Lower leg skin (tissue), 4 donors: Measurements from ENCODE around the gene MYL7. TPM values are rescaled to one million over a fixed set of nuclear protein-coding genes. Genes with fewer than 3 reads are reported as not detected.

Experiments
- DNase-seq, 2 donors: peaks; one replicate each; pipeline ENCODE4 v3.0.0-alpha.2; 2019; ENCODE audit warnings: low spot score in 2 of 2
- H3K4me3 ChIP-seq: fragments of 200-600 bp; sonication (generic); 2 replicates; pipeline ENCODE4 v1.5.1; 2017; ENCODE audit warnings: mild to moderate bottlenecking, low read depth; ENCODE audit not compliant: poor library complexity, severe bottlenecking
- CTCF ChIP-seq, 3 donors: fragments of 450-650 bp; IDR thresholded peaks; one replicate each; pipeline ENCODE4 v1.5.1; 2016; ENCODE audit warnings: antibody characterized with exemption in 3 of 3, mild to moderate bottlenecking in 3 of 3, moderate library complexity in 2 of 3
- POLR2A ChIP-seq, 2 donors: fragments of 450-650 bp; IDR thresholded peaks; one replicate each; pipeline ENCODE4 v1.6.1; 2016 to 2017; ENCODE audit warnings: antibody characterized with exemption in 2 of 2, mild to moderate bottlenecking in 1 of 2, moderate library complexity in 1 of 2
- WGBS, 2 donors: methylation state at CpG; one replicate each; pipeline ENCODE4 v1.1.5; 2018; 5-methylcytosine and 5-hydroxymethylcytosine counted together
- intact Hi-C: fragments of 100-400 bp; cut with DNase I; formaldehyde crosslinking; loops from one replicate; pipeline ENCODE4 v1.15.0; 2023; ENCODE audit warnings: low total_unique reads
- total RNA-seq, 4 donors: library from RNA; depleted of rRNA; stranded (reverse); fragments of >200 nt; gene quantifications; one replicate each; pipeline ENCODE4 v1.1.0, GENCODE V29; 2016

The MYL7 gene
- total RNA-seq, 4 donors from 2014 or later: not detected

DNA sequence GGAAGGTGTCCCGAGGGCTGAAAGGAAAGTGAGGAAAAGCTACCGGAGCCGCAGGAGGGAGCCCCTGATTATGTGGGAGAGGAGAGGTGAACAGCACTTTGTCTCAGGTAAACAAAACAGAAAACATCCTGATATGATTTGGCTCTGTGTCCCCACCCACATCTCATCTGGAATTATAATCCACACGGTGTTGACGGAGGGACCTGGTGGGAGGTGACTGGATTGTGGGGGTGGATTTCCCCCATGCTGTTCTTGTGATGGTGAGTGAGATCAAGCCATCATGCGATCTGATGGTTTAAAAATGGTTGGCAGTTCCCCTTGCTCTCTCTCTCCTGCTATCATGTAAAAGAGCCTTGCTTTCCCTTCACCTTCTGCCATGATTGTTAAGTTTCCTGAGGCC, 20.7 kb downstream of the MYL7 start:
- no peak for DNase-seq
- 89 to 91% methylated on average over 6 of the region's 6 CpGs for WGBS, 2 donors
- H3K4me3 ChIP-seq: no peak overlapping the region
- intact Hi-C loops: no loop called here
- TF ChIP-seq POLR2A (IDR thresholded peaks at IDR 0.05): no peak
- TF ChIP-seq CTCF (IDR thresholded peaks at IDR 0.05): no peak

- no peak overlapping the region for H3K4me3 ChIP-seq
- 92 to 93% methylated on average over 8 of the region's 8 CpGs for WGBS, 2 donors
- intact Hi-C loops: no loop called here
- DNase-seq: no peak
- no peak for TF ChIP-seq CTCF (IDR thresholded peaks at IDR 0.05)
- no peak for TF ChIP-seq POLR2A (IDR thresholded peaks at IDR 0.05)
These were observed 21.2 kb downstream of the MYL7 start for GRCh38 chr7:44119829-44120380.

DNA sequence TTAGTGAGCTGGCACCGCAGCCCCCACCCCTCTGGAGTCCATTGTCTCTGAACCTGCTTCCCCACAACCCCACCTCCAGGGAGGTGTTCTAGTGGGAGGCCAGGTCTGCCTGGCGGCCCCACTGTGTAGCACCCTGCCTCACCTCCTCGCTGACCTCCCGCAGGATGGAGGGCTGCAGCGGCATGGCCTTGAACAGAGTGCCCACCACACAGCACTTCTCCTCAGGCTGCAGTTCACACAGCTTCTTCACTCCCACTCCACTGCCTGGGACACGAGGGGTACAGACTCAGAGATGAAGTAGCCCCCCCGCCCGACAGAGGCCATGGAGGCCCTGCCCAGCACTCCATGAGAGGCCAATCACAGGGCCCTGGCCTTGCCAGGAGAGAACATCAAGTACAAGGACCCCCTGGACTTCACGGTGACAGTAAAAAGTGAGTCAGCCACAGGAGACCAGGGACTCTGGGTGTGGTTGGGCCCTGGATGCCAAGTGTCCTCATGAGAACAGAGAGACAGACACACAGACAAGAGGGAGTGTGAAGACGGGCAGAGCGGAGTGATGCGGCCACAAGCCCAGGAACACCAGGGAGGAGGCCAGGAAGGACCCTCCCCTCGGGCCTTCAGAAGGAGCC, 23.2 kb downstream of the MYL7 start:
- intact Hi-C loops: loop anchor here (1.0 kb wide), 1 partner anchor 48 kb away; no protein-coding TSS in a partner anchor
- 82 to 84% methylated on average over 7 to 13 of the region's 13 CpGs for WGBS, 2 donors
- TF ChIP-seq POLR2A (IDR thresholded peaks at IDR 0.05) (no peak), CTCF (IDR thresholded peaks at IDR 0.05) (no peak)
- no peak for DNase-seq
- no peak overlapping the region for H3K4me3 ChIP-seq

DNA sequence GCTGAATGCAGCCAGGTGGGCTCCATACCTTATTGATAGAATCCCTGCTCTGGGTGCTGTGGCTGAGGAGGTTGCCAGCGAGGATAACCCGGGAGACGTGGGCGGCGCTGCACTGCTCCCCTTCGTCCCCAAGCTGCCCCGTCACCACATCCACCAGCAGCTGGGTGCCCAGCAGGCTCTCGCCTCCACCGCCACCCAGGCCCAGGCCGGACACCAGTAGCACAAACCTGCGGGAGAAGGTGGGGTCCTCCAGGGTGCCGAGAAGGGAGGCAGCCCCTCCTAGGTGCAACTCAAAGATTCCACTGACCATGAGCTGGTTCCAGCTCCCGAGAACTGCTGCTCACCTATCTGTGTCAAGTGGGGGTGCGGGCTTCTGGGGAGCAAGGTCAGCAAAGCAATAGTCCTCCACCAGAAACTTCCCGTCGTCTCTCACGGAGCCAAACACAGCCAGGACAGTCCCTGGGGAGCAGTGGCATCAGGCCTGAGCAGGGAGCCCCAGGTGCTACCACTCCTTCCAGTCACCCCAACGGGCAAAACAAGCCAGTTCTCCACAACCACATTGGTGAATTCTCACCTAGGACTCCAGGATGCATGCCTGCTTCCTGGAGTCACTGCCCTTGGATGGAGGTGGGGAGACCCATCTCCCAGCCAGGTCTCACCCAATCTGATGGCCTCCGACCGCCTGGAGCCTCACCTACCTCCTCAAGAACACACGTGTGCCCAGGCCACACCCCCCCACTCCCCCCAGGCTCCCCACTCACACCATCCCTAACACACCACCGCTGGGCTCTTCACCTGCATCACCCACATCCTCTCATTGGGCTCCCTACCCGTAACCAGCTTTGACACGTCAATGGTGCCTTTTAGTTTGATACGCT, 24.1 kb downstream of the MYL7 start:
- WGBS, 2 donors: 82 to 86% methylated on average over 8 to 13 of the region's 25 CpGs
- DNase-seq: no peak
- no peak for TF ChIP-seq POLR2A (IDR thresholded peaks at IDR 0.05)
- no peak for TF ChIP-seq CTCF (IDR thresholded peaks at IDR 0.05)
- H3K4me3 ChIP-seq: no peak overlapping the region
- intact Hi-C loops: loop anchor here (1.0 kb wide), 1 partner anchor 47 kb away; no protein-coding TSS in a partner anchor

DNA sequence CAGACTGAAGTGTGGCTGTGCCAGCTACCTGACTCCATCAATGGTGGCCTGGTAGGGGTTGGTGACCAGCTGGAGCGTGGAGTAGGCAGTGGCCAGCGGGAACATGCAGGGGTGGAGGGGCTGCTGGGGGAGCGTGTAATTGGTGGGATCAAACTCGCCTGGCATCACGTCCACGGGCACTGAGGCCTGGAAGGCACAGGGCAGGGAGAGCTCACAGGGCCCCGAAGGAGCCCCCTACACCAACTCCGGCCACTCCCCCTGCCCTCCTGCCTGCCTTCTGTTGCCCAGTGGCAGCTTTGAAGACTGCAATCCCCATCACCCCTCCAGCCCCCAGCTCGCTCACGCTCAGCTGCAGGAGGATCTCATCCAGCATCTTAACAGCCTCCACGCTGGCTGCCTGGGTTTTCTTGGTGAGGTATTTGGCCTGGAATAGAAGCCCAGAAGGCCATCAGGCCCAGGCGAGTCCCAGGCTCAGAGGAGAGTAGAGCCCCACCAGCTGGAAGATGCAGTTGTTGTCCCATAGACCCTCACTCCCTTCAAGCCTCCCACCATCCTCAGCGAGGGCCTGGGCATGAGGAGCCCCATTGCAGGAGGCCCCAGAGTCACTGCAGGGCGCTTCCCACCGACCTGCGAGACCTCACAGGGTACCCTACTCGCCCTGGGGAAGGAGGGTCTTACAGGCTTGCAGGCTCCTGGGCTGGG, 24.9 kb downstream of the MYL7 start:
- DNase-seq: no peak
- no peak overlapping the region for H3K4me3 ChIP-seq
- 79 to 87% methylated on average over 15 to 16 of the region's 17 CpGs for WGBS, 2 donors
- intact Hi-C loops: no loop called here
- TF ChIP-seq CTCF (IDR thresholded peaks at IDR 0.05) (no peak), POLR2A (IDR thresholded peaks at IDR 0.05) (no peak)
